ENCODE results near the gene HAPLN3.

The HAPLN3 gene

DNA sequence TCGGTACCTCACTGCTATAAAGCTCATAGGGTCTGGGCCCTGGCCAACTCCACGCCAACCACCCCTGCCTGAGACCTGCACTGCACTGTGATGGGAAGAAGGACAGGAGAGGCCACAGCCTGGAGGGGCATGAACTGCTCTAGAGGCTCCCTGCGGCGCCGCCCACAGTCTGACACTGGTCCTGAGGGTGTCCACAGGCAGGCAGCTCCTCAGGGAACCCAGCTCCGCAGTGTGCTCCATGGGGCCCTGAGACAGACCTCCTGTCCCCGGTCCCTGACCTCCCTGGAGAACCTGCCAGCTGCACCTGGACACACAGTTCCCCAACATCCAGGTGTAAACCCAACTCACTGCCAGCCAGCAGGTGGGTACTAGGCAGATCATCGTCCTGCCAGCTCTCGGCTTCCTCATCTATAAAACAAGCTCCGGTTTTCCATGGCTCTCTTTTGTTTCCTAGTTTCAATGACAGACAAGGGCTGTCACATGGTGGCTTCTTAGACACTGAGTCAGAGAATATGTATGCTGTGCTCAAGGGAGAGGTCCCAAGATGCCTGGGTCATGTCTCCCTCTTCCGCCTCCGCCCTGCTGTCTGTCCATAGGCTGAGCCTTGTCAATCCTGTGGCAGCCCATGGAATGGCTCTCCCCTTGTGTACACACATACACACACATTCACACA lies 5.1 kb upstream of the HAPLN3 start:
- Histone ChIP-seq H3K36me3 (ENCODE audit: control insufficient read depth in 2 of 2, insufficient read depth in 1 of 2, low read length in 2 of 2) (peaks cover 11 to 58% of the 10 kb centered on the region in 2 experiments; a peak in 2 of 3 replicates), H3K9me3 (ENCODE audit: control insufficient read depth, insufficient read depth, low read depth, low read length) (no peaks in the 10 kb centered on the region), H3K4me3 (ENCODE audit: low read depth, low read length) (no peak overlapping the region), H3K27ac (ENCODE audit: extremely low read depth, low read depth, low read length) (no peak overlapping the region), H3K4me1 (ENCODE audit: control insufficient read depth, insufficient read depth, low read length) (peaks cover 14% of the 10 kb centered on the region)
- ChIA-PET POLR2A (interaction anchor here (0.9 kb wide), 1 partner anchor 12 kb away, joined by 3 read pairs; no protein-coding TSS in a partner anchor), CTCF (interaction anchor here (0.6 to 1.4 kb wide), 6 partner anchors 11 to 411 kb away, joined by 3 to 6 read pairs (median 4); no protein-coding TSS in a partner anchor)
- TF ChIP-seq, protein P1, sequence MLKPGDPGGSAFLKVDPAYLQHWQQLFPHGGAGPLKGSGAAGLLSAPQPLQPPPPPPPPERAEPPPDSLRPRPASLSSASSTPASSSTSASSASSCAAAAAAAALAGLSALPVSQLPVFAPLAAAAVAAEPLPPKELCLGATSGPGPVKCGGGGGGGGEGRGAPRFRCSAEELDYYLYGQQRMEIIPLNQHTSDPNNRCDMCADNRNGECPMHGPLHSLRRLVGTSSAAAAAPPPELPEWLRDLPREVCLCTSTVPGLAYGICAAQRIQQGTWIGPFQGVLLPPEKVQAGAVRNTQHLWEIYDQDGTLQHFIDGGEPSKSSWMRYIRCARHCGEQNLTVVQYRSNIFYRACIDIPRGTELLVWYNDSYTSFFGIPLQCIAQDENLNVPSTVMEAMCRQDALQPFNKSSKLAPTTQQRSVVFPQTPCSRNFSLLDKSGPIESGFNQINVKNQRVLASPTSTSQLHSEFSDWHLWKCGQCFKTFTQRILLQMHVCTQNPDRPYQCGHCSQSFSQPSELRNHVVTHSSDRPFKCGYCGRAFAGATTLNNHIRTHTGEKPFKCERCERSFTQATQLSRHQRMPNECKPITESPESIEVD (tag by site-specific recombination; IDR thresholded peaks at IDR 0.05): no peak
- TF ChIP-seq ZIC2 (tag by site-specific recombination; IDR thresholded peaks at IDR 0.05) (peak; percentile 85), SALL2 (tag by site-specific recombination; IDR thresholded peaks at IDR 0.05; ENCODE audit: borderline replicate concordance) (no peak), ZFHX2 (tag by site-specific recombination; conservative IDR thresholded peaks at IDR 0.05) (no peak), SP2 (tag by site-specific recombination; IDR thresholded peaks at IDR 0.05) (no peak), ZNF521 (tag by site-specific recombination; IDR thresholded peaks at IDR 0.05) (no peak), GLIS2 (tag by site-specific recombination; IDR thresholded peaks at IDR 0.05) (0 out of 2 replicates have a peak, but pooled peaks have one; percentile 38), ZNF561 (tag by site-specific recombination; IDR thresholded peaks at IDR 0.05; ENCODE audit: borderline replicate concordance) (no peak)
- TF ChIP-seq, protein P2, sequence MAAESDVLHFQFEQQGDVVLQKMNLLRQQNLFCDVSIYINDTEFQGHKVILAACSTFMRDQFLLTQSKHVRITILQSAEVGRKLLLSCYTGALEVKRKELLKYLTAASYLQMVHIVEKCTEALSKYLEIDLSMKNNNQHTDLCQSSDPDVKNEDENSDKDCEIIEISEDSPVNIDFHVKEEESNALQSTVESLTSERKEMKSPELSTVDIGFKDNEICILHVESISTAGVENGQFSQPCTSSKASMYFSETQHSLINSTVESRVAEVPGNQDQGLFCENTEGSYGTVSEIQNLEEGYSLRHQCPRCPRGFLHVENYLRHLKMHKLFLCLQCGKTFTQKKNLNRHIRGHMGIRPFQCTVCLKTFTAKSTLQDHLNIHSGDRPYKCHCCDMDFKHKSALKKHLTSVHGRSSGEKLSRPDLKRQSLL (tag by site-specific recombination; IDR thresholded peaks at IDR 0.05): no peak
- TF ChIP-seq, protein P3, sequence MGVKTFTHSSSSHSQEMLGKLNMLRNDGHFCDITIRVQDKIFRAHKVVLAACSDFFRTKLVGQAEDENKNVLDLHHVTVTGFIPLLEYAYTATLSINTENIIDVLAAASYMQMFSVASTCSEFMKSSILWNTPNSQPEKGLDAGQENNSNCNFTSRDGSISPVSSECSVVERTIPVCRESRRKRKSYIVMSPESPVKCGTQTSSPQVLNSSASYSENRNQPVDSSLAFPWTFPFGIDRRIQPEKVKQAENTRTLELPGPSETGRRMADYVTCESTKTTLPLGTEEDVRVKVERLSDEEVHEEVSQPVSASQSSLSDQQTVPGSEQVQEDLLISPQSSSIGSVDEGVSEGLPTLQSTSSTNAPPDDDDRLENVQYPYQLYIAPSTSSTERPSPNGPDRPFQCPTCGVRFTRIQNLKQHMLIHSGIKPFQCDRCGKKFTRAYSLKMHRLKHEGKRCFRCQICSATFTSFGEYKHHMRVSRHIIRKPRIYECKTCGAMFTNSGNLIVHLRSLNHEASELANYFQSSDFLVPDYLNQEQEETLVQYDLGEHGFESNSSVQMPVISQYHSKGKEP (tag by site-specific recombination; IDR thresholded peaks at IDR 0.05): no peak
- TF ChIP-seq, protein P4, sequence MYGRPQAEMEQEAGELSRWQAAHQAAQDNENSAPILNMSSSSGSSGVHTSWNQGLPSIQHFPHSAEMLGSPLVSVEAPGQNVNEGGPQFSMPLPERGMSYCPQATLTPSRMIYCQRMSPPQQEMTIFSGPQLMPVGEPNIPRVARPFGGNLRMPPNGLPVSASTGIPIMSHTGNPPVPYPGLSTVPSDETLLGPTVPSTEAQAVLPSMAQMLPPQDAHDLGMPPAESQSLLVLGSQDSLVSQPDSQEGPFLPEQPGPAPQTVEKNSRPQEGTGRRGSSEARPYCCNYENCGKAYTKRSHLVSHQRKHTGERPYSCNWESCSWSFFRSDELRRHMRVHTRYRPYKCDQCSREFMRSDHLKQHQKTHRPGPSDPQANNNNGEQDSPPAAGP (tag by site-specific recombination; IDR thresholded peaks at IDR 0.05): no peak

DNA sequence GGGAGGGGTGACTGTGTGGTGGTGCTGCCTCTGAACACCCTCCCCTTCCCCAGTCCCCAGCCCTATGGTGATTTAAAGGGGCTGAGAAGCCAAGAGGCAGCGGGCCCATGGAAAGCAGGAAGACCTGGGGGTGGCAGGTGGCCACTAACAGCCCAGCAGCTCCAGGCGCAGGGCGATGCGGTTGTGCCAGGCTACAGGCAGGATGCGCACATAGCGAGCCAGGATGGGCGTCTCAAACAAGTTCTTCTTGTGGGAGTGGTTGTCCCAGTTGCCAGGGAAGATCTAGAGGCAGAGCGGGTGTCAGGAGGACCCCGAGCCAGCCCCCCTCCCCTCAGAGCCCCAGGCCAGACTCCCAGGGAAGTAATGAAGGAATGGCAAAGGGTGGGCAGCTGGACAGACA lies 3.9 kb upstream of the HAPLN3 start:
- H3K4me3 ChIP-seq (ENCODE audit: low read depth, low read length): no peak overlapping the region
- TF ChIP-seq FEZF1 (tag by site-specific recombination; IDR thresholded peaks at IDR 0.05) (no peak), ZNF19 (tag by site-specific recombination; IDR thresholded peaks at IDR 0.05; ENCODE audit: low read depth) (no peak), MEIS1 (CRISPR knock-in tag; IDR thresholded peaks at IDR 0.05; ENCODE audit: borderline replicate concordance) (no peak), ZNF37A (tag by site-specific recombination; IDR thresholded peaks at IDR 0.05) (no peak), TRIM28 (IDR thresholded peaks at IDR 0.05; ENCODE audit: borderline replicate concordance, low read length) (no peak), MYNN (tag by site-specific recombination; IDR thresholded peaks at IDR 0.05; ENCODE audit: borderline replicate concordance) (no peak), ZFP69B (tag by site-specific recombination; IDR thresholded peaks at IDR 0.05) (peak; percentile 25; the same call in 1 of the 2 replicates)
- ChIA-PET POLR2A (no interaction called here), CTCF (interaction anchor here (1.4 kb wide), 1 partner anchor 21 kb away, joined by 6 read pairs; no protein-coding TSS in a partner anchor)
- H3K9me3 ChIP-seq (ENCODE audit: control insufficient read depth, insufficient read depth, low read depth, low read length): no peaks in the 10 kb centered on the region
- peaks cover 15% of the 10 kb centered on the region for H3K4me1 ChIP-seq (ENCODE audit: control insufficient read depth, insufficient read depth, low read length)
- H3K27ac ChIP-seq (ENCODE audit: extremely low read depth, low read depth, low read length): no peak overlapping the region
- H3K36me3 ChIP-seq (ENCODE audit: control insufficient read depth in 2 of 2, insufficient read depth in 1 of 2, low read length in 2 of 2): peaks cover 11 to 49% of the 10 kb centered on the region in 2 experiments; a peak in 2 of 3 replicates
